Vagina (tissue), 2 donors: ENCODE data around the gene SS18.

ENCODE experiments used
- CTCF ChIP-seq, 3 experiments: fragments of 450-650 bp in 2 of 3; fragments of 200-600 bp in 1 of 3; sonication (generic) in 1 of 3; IDR thresholded peaks; one replicate each; pipeline ENCODE4 v1.5.1; 2017 to 2019; ENCODE audit warnings: antibody characterized with exemption in 3 of 3, mild to moderate bottlenecking in 2 of 3, moderate library complexity in 2 of 3
- POLR2A ChIP-seq, 2 donors: fragments of 450-650 bp; IDR thresholded peaks; one replicate each; pipeline ENCODE4 v1.6.1; 2017; ENCODE audit warnings: antibody characterized with exemption in 2 of 2, mild to moderate bottlenecking in 2 of 2, moderate library complexity in 2 of 2

- TF ChIP-seq POLR2A (IDR thresholded peaks at IDR 0.05), result no peak
- no peak for TF ChIP-seq CTCF (IDR thresholded peaks at IDR 0.05)
Measured at GRCh38 chr18:25998461-25998860, 92.0 kb downstream of the SS18 start.
